ENCODE results near the gene FOXJ3. TPM values are rescaled to one million over a fixed set of nuclear protein-coding genes. Genes with fewer than 3 reads are reported as not detected.

The FOXJ3 gene
- total RNA-seq, 1 experiment from 2014 or later = 51.4 TPM

DNA sequence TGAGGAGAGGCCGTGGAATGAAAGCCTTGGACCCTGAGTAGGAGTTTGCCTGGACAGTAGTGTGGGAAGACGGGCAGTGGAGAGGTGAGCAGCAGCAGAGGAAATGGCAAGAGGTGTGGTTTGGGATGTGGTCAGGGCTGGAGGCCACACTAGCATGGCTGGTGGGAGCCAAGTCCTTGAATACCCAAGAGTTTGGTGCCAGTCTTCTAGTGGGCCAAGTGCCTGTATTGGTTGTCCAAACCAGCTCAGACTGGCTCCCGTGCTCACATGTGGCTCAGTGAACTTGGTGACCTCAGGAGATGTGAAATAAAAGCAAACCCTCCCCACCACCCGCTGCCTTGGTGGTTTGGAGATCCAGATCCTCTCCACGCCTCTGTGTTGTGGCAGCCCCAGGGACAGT is 172.9 kb downstream of the FOXJ3 start:
- TF ChIP-seq, protein P1, sequence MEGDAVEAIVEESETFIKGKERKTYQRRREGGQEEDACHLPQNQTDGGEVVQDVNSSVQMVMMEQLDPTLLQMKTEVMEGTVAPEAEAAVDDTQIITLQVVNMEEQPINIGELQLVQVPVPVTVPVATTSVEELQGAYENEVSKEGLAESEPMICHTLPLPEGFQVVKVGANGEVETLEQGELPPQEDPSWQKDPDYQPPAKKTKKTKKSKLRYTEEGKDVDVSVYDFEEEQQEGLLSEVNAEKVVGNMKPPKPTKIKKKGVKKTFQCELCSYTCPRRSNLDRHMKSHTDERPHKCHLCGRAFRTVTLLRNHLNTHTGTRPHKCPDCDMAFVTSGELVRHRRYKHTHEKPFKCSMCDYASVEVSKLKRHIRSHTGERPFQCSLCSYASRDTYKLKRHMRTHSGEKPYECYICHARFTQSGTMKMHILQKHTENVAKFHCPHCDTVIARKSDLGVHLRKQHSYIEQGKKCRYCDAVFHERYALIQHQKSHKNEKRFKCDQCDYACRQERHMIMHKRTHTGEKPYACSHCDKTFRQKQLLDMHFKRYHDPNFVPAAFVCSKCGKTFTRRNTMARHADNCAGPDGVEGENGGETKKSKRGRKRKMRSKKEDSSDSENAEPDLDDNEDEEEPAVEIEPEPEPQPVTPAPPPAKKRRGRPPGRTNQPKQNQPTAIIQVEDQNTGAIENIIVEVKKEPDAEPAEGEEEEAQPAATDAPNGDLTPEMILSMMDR (IDR thresholded peaks at IDR 0.05; ENCODE audit: unreplicated experiment) = no peak
- DNase-seq = no peak
- BruUV-seq (replicated peaks) = no TSS peak
- intact Hi-C loops (cut with micrococcal nuclease; ENCODE audit: unreplicated experiment) = no loop called here
- Mint-ChIP-seq H3K4me3 (ENCODE audit: low read depth, unreplicated experiment) (no peak overlapping the region), H3K27me3 (ENCODE audit: unreplicated experiment) (no peaks in the 10 kb centered on the region), H3K27ac (ENCODE audit: unreplicated experiment) (no peak overlapping the region), H3K4me1 (ENCODE audit: low read depth, unreplicated experiment) (peaks cover 27% of the 10 kb centered on the region), H3K9me3 (ENCODE audit: low read depth, unreplicated experiment) (peaks cover 5% of the 10 kb centered on the region), H3K36me3 (ENCODE audit: insufficient read depth, unreplicated experiment) (peaks cover 6% of the 10 kb centered on the region)
- CTCF ChIA-PET = no interaction called here

DNA sequence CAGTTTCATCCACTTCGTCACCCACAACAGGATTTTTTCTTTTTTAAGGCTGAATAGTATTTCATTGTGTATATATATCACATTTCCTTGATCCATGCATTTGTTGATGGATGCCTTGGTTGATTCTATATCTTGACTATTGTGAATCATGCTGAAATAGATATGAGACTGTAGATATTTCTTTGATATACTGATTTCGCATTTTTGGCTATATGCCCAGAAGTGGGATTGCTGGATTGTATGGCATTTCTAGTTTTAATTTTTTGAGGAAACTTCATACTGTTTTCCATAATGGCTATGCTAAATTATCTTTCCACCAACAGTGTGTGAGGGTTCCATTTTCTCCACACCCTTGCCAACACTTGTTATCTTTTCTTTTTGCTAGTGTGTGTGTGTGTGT is 176.8 kb downstream of the FOXJ3 start:
- intact Hi-C loops (cut with micrococcal nuclease; ENCODE audit: unreplicated experiment) = no loop called here
- peaks cover 10% of the 10 kb centered on the region for H3K4me1 Mint-ChIP-seq (ENCODE audit: low read depth, unreplicated experiment)
- DNase-seq = no peak
- H3K9me3 Mint-ChIP-seq (ENCODE audit: low read depth, unreplicated experiment) = peaks cover 5% of the 10 kb centered on the region
- TF ChIP-seq, protein P1 (IDR thresholded peaks at IDR 0.05; ENCODE audit: unreplicated experiment) = no peak
- H3K27ac Mint-ChIP-seq (ENCODE audit: unreplicated experiment) = no peak overlapping the region
- BruUV-seq (replicated peaks) = no TSS peak
- H3K27me3 Mint-ChIP-seq (ENCODE audit: unreplicated experiment) = peaks cover 10% of the 10 kb centered on the region
- no peak overlapping the region for H3K4me3 Mint-ChIP-seq (ENCODE audit: low read depth, unreplicated experiment)
- CTCF ChIA-PET = interaction anchor here (0.6 kb wide), 1 partner anchor 204 kb away, joined by 3 read pairs; no protein-coding TSS in a partner anchor
- no peaks in the 10 kb centered on the region for H3K36me3 Mint-ChIP-seq (ENCODE audit: insufficient read depth, unreplicated experiment)

DNA sequence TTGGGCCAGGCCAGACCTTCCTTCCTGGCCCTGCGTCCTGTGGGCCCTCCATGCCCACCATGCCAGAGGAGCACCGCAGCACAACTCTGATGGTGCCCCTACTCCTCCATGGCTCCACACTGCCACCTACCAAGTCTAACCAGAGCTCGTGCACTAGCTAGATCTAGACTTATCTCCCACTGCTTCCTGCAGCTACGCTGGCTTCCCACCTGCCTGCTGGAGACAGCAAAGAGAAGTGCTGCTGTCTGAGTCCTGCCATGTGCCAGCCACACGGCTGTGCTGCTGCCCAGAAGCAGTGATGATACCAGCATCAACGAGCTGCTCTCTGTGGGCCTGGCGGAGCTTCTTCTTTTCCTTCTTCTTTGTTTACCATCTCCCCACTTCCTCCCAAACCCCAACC is 177.4 kb downstream of the FOXJ3 start:
- no TSS peak for BruUV-seq (replicated peaks)
- intact Hi-C loops (cut with micrococcal nuclease; ENCODE audit: unreplicated experiment) = no loop called here
- peaks cover 5% of the 10 kb centered on the region for H3K9me3 Mint-ChIP-seq (ENCODE audit: low read depth, unreplicated experiment)
- no peak overlapping the region for H3K27ac Mint-ChIP-seq (ENCODE audit: unreplicated experiment)
- peaks cover 10% of the 10 kb centered on the region for H3K27me3 Mint-ChIP-seq (ENCODE audit: unreplicated experiment)
- H3K36me3 Mint-ChIP-seq (ENCODE audit: insufficient read depth, unreplicated experiment) = no peaks in the 10 kb centered on the region
- H3K4me1 Mint-ChIP-seq (ENCODE audit: low read depth, unreplicated experiment) = peaks cover 14% of the 10 kb centered on the region
- H3K4me3 Mint-ChIP-seq (ENCODE audit: low read depth, unreplicated experiment) = no peak overlapping the region
- no peak for DNase-seq
- CTCF ChIA-PET = interaction anchor here (0.6 kb wide), 1 partner anchor 203 kb away, joined by 3 read pairs; no protein-coding TSS in a partner anchor
- TF ChIP-seq, protein P1 (IDR thresholded peaks at IDR 0.05; ENCODE audit: unreplicated experiment) = no peak

DNA sequence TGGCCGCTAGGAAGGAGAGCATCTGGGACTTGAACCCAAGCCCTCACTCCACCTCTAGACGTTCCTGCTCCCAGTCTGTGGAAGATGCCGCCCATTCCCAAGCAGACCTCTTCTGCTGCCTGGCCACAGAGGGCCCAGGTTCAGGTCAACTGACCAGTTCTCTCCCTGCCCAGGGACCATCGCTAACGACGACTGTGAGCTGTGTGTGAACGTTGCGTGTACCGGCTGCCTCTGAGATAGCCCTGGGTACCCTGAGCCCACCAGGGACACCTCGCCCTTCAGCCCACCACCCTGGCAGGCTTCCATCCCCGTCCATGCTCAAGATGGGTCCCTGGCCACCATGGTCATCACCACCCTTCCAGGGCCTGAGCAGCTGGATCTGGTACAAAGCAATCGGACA is 179.7 kb downstream of the FOXJ3 start:
- Mint-ChIP-seq H3K9me3 (ENCODE audit: low read depth, unreplicated experiment) (no peaks in the 10 kb centered on the region), H3K27ac (ENCODE audit: unreplicated experiment) (no peak overlapping the region), H3K4me3 (ENCODE audit: low read depth, unreplicated experiment) (no peak overlapping the region), H3K4me1 (ENCODE audit: low read depth, unreplicated experiment) (peaks cover 25% of the 10 kb centered on the region), H3K36me3 (ENCODE audit: insufficient read depth, unreplicated experiment) (no peaks in the 10 kb centered on the region), H3K27me3 (ENCODE audit: unreplicated experiment) (peaks cover 21% of the 10 kb centered on the region)
- CTCF ChIA-PET = no interaction called here
- TF ChIP-seq, protein P1 (IDR thresholded peaks at IDR 0.05; ENCODE audit: unreplicated experiment) = no peak
- DNase-seq = no peak
- intact Hi-C loops (cut with micrococcal nuclease; ENCODE audit: unreplicated experiment) = no loop called here
- BruUV-seq (replicated peaks) = no TSS peak

Data from Calu3 (cell line).